GM23338 (cell line): Measurements from ENCODE around the gene SPACA4.

Source experiments
- CREB1 ChIP-seq: fragments of 250-450 bp; sonication (Bioruptor Pico); IDR thresholded peaks from 2 replicates; pipeline ENCODE4 v1.5.0; 2020; ENCODE audit warnings: low read depth, mild to moderate bottlenecking, moderate library complexity
- CTCF ChIP-seq, 2 experiments: fragments of 200-600 bp in 1 of 2; sonication (generic) in 1 of 2; conservative IDR thresholded peaks; 2 replicates each; pipeline versions ENCODE4 v1.5.1 to v1.6.1; 2016 to 2017; ENCODE audit warnings: antibody characterized with exemption in 2 of 2, low read depth in 2 of 2, mild to moderate bottlenecking in 2 of 2, moderate library complexity in 1 of 2
- EZH2 ChIP-seq: fragments of 200-600 bp; sonication (generic); IDR thresholded peaks from one replicate; pipeline ENCODE4 v1.8.0; 2017; ENCODE audit warnings: antibody characterized with exemption, mild to moderate bottlenecking, low read depth; ENCODE audit not compliant: unreplicated experiment
- EZH2phosphoT487 ChIP-seq: fragments of 200-600 bp; sonication (generic); IDR thresholded peaks from one replicate; pipeline ENCODE4 v1.8.1; 2018; ENCODE audit warnings: antibody characterized with exemption; ENCODE audit not compliant: unreplicated experiment
- POLR2AphosphoS5 ChIP-seq: IDR thresholded peaks from 2 replicates; pipeline ENCODE4 v1.6.1; 2016; ENCODE audit warnings: antibody characterized with exemption, low read depth
- REST ChIP-seq: IDR thresholded peaks from one replicate; pipeline ENCODE4 v1.6.1; 2018; ENCODE audit warnings: antibody characterized with exemption; ENCODE audit not compliant: unreplicated experiment
- STAT1 ChIP-seq: IDR thresholded peaks from one replicate; pipeline ENCODE4 v1.6.1; 2016; ENCODE audit warnings: antibody characterized with exemption; ENCODE audit not compliant: unreplicated experiment

- TF ChIP-seq CTCF (conservative IDR thresholded peaks at IDR 0.05; ENCODE audit: low read depth in 2 of 2) (no peak), EZH2 (no peak), POLR2AphosphoS5 (no peak), REST (no peak), EZH2phosphoT487 (no peak), CREB1 (CRISPR knock-in tag) (no peak), STAT1 (no peak)
Measured at GRCh38 chr19:48596237-48596636, 10.3 kb upstream of the SPACA4 start.
